ENCODE data around the gene PDZD2.

Gene PDZD2

DNA sequence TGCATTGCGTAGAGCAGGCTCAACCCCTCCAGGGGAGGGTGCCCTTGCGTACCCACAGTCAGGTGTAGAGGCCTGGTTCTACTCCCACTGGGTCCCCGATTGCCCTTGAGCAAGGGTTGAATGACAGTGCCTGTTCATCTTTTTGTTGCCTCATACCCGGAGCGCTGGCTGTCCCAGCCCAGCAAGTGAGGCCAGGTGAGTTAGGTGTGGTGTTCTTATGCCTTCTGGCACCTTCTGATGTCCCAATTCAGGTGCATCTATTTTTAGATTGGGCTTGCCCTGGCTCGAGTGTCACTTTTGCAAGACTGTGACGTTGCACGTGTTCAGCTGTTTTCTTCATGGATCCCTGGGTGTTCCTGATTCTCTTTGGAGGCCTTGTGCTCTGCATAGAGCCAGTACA, 277.4 kb downstream of the PDZD2 start:
- DNase-seq (ENCODE audit: low read depth): no peak
- H3K4me3 ChIP-seq (ENCODE audit: control insufficient read depth, low read depth, low read length): no peak overlapping the region
- no peak for TF ChIP-seq CTCF (IDR thresholded peaks at IDR 0.05; ENCODE audit: control insufficient read depth, insufficient read depth, low read depth, low read length, missing control alignments)

- TF ChIP-seq CTCF (IDR thresholded peaks at IDR 0.05; ENCODE audit: control insufficient read depth, insufficient read depth, low read depth, low read length, missing control alignments): no peak
- no peak for DNase-seq (ENCODE audit: low read depth)
- H3K4me3 ChIP-seq (ENCODE audit: control insufficient read depth, low read depth, low read length): no peak overlapping the region
Observed at GRCh38 chr5:31918739-31919138, 279.8 kb downstream of the PDZD2 start.

DNA sequence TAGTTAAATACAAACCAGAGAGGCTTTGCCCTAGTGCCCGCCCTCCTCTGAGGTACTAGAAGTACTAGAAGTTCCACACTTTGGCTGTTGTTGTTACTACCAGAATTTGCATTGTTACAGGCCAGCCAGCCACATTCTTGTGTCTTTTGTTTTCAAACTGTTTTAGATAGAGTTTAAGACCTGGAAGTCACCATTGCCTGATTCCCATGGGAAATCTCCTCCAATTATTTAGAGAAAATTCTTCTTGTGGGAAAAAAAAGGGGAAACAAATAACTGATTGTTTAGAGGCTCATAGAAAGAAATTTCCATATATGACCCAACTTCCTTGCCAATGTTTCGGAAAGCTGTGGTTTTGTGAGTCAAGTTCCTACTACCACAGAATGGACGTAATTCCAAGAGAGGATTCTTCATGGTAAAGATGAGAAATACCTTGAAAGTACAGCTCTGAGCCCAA, 282.9 kb downstream of the PDZD2 start:
- DNase-seq (ENCODE audit: low read depth): no peak
- no peak overlapping the region for H3K4me3 ChIP-seq (ENCODE audit: control insufficient read depth, low read depth, low read length)
- no peak for TF ChIP-seq CTCF (IDR thresholded peaks at IDR 0.05; ENCODE audit: control insufficient read depth, insufficient read depth, low read depth, low read length, missing control alignments)

GRCh38 chr5:31924005-31924404, 285.1 kb downstream of the PDZD2 start:
- no peak for TF ChIP-seq CTCF (IDR thresholded peaks at IDR 0.05; ENCODE audit: control insufficient read depth, insufficient read depth, low read depth, low read length, missing control alignments)
- DNase-seq (ENCODE audit: low read depth): no peak
- H3K4me3 ChIP-seq (ENCODE audit: control insufficient read depth, low read depth, low read length): no peak overlapping the region

GRCh38 chr5:31931874-31932273, 292.9 kb downstream of the PDZD2 start:
- H3K4me3 ChIP-seq (ENCODE audit: control insufficient read depth, low read depth, low read length): no peak overlapping the region
- no peak for TF ChIP-seq CTCF (IDR thresholded peaks at IDR 0.05; ENCODE audit: control insufficient read depth, insufficient read depth, low read depth, low read length, missing control alignments)
- DNase-seq (ENCODE audit: low read depth): no peak

DNA sequence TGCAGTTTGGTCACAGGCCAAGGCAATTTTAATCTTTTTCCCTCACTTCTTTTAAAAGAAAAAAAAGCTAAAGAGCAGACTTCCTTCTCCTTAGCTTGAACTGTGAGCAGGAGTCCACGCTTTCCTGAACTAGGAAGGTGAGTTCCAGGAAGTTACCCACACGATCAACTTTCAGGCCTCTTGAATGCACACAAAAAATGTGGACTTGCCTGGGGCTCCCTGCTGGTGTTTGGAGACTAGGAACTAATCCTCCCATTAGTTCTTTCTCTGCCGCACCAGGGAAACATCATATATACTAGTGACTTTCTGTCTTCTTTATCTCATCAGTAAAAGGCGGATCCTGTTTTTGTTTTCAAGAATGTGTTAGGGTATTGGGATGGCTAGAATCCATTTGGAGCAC, 295.2 kb downstream of the PDZD2 start:
- no peak for TF ChIP-seq CTCF (IDR thresholded peaks at IDR 0.05; ENCODE audit: control insufficient read depth, insufficient read depth, low read depth, low read length, missing control alignments)
- no peak overlapping the region for H3K4me3 ChIP-seq (ENCODE audit: control insufficient read depth, low read depth, low read length)
- DNase-seq (ENCODE audit: low read depth): no peak
